ENCODE data around the gene GSDME.
"Not testable (repeated sequence)": the region's sequence is repeated elsewhere in the genome, so short reads cannot be mapped to it uniquely, and the experiment has no call there.

The GSDME gene

GRCh38 chr7:24740871-24741270 is 16.4 kb downstream of the GSDME start:
- DNase-seq = no peak

- no peak for DNase-seq
These were observed 18.0 kb downstream of the GSDME start for GRCh38 chr7:24739306-24739705.

GRCh38 chr7:24738577-24738976 is 18.7 kb downstream of the GSDME start:
- DNase-seq = no peak

- DNase-seq = no peak
These were observed 20.0 kb downstream of the GSDME start for GRCh38 chr7:24737281-24737680.

GRCh38 chr7:24735594-24735993 is 21.7 kb downstream of the GSDME start:
- DNase-seq = not testable (repeated sequence)

- no peak for DNase-seq
These were observed 23.0 kb downstream of the GSDME start for GRCh38 chr7:24734306-24734705.

GRCh38 chr7:24733414-24734060 is 23.7 kb downstream of the GSDME start:
- no peak for DNase-seq

- peak; percentile 88 for DNase-seq
These were observed 24.4 kb downstream of the GSDME start for GRCh38 chr7:24732646-24733413.

- no peak for DNase-seq
These were observed 26.0 kb downstream of the GSDME start for GRCh38 chr7:24731313-24731712.

- DNase-seq = no peak
These were observed 27.3 kb downstream of the GSDME start for GRCh38 chr7:24730018-24730369.

- DNase-seq = no peak
These were observed 27.8 kb downstream of the GSDME start for GRCh38 chr7:24729365-24730017.

GRCh38 chr7:24728503-24729364 is 28.5 kb downstream of the GSDME start:
- DNase-seq = no peak

- DNase-seq = no peak
These were observed 29.2 kb downstream of the GSDME start for GRCh38 chr7:24728121-24728500.

- no peak for DNase-seq
These were observed 29.8 kb downstream of the GSDME start for GRCh38 chr7:24727154-24728120.

- no peak for DNase-seq
These were observed 31.6 kb downstream of the GSDME start for GRCh38 chr7:24725554-24726241.

GRCh38 chr7:24724451-24725190 is 32.6 kb downstream of the GSDME start:
- DNase-seq = no peak

GRCh38 chr7:24723178-24723530 is 34.1 kb downstream of the GSDME start:
- no peak for DNase-seq

GRCh38 chr7:24722386-24723177 is 34.7 kb downstream of the GSDME start:
- no peak for DNase-seq

GRCh38 chr7:24721481-24722001 is 35.7 kb downstream of the GSDME start:
- DNase-seq = no peak

- DNase-seq = no peak
These were observed 37.0 kb downstream of the GSDME start for GRCh38 chr7:24720283-24720682.

Data from RPMI8226 (cell line).